HFFc6 (cell line): ENCODE measurements around the gene SMTN. TPM values are rescaled to one million over a fixed set of nuclear protein-coding genes. Genes with fewer than 3 reads are reported as not detected.

Experiments
- DNase-seq: peaks from one replicate; pipeline ENCODE4 v3.0.0-alpha.2; 2018
- H3K27ac Mint-ChIP-seq: 2 replicates; pipeline ENCODE4 v1.8.0; 2020; ENCODE audit warnings: mild to moderate bottlenecking, mixed read lengths
- H3K27me3 Mint-ChIP-seq: 2 replicates; pipeline ENCODE4 v1.8.0; 2021; ENCODE audit warnings: mild to moderate bottlenecking, moderate library complexity, mixed read lengths; ENCODE audit not compliant: insufficient read depth
- H3K36me3 Mint-ChIP-seq: 2 replicates; pipeline ENCODE4 v1.8.0; 2021; ENCODE audit warnings: low read depth, mixed read lengths
- H3K4me1 Mint-ChIP-seq: 2 replicates; pipeline ENCODE4 v1.8.0; 2020; ENCODE audit warnings: low read depth, mixed read lengths
- H3K4me3 Mint-ChIP-seq: 2 replicates; pipeline ENCODE4 v1.8.0; 2020; ENCODE audit warnings: mild to moderate bottlenecking, moderate library complexity, mixed read lengths
- H3K9me3 Mint-ChIP-seq: 2 replicates; pipeline ENCODE4 v1.8.0; 2020; ENCODE audit warnings: mild to moderate bottlenecking, mixed read lengths
- CTCF ChIP-seq: fragments of 200-600 bp; sonication (generic); IDR thresholded peaks from 2 replicates; pipeline ENCODE4 v1.5.0; 2021; ENCODE audit warnings: antibody characterized with exemption, mild to moderate bottlenecking
- total RNA-seq, 6 experiments: library from RNA; stranded (reverse); fragmentation: NEBNext Ultra II Directional; extraction: Animal tissue kit (Norgen Biotek cat#: 25700); gene quantifications; 2 replicates in 1 of 6; 3 replicates in 5 of 6; pipeline ENCODE4 v1.2.3, GENCODE V29; 2021

Gene SMTN
- total RNA-seq, 6 experiments from 2014 or later: 201 to 329 (median 246) TPM

GRCh38 chr22:31142285-31142684, 61.2 kb downstream of the SMTN start:
- no peak overlapping the region for H3K27ac Mint-ChIP-seq
- no peak for TF ChIP-seq CTCF
- peaks cover 22% of the 10 kb centered on the region for H3K27me3 Mint-ChIP-seq
- H3K36me3 Mint-ChIP-seq: peaks cover 6% of the 10 kb centered on the region
- peaks cover 16% of the 10 kb centered on the region for H3K4me1 Mint-ChIP-seq
- DNase-seq: no peak
- H3K9me3 Mint-ChIP-seq: peaks cover 23% of the 10 kb centered on the region
- no peak overlapping the region for H3K4me3 Mint-ChIP-seq

GRCh38 chr22:31143038-31143437, 61.9 kb downstream of the SMTN start:
- peak overlapping the region; percentile 4; the same call in 1 of the 2 replicates for H3K27ac Mint-ChIP-seq
- no peak overlapping the region for H3K4me3 Mint-ChIP-seq
- H3K4me1 Mint-ChIP-seq: peaks cover 16% of the 10 kb centered on the region
- peaks cover 28% of the 10 kb centered on the region for H3K9me3 Mint-ChIP-seq
- TF ChIP-seq CTCF: no peak
- no peak for DNase-seq
- H3K27me3 Mint-ChIP-seq: peaks cover 20% of the 10 kb centered on the region
- H3K36me3 Mint-ChIP-seq: peaks cover 10% of the 10 kb centered on the region

- peaks cover 18% of the 10 kb centered on the region for H3K4me1 Mint-ChIP-seq
- H3K4me3 Mint-ChIP-seq: no peak overlapping the region
- peak overlapping the region; percentile 4; the same call in 1 of the 2 replicates for H3K27ac Mint-ChIP-seq
- peaks cover 10% of the 10 kb centered on the region for H3K36me3 Mint-ChIP-seq
- TF ChIP-seq CTCF: no peak
- H3K27me3 Mint-ChIP-seq: peaks cover 16% of the 10 kb centered on the region
- H3K9me3 Mint-ChIP-seq: peaks cover 28% of the 10 kb centered on the region
- DNase-seq: no peak
These were observed 62.4 kb downstream of the SMTN start for GRCh38 chr22:31143537-31143936.

GRCh38 chr22:31144223-31144622, 63.1 kb downstream of the SMTN start:
- peaks cover 25% of the 10 kb centered on the region for H3K4me1 Mint-ChIP-seq
- DNase-seq: peak; percentile 29
- no peak overlapping the region for H3K4me3 Mint-ChIP-seq
- H3K9me3 Mint-ChIP-seq: peaks cover 28% of the 10 kb centered on the region
- no peak overlapping the region for H3K27ac Mint-ChIP-seq
- H3K27me3 Mint-ChIP-seq: peaks cover 9% of the 10 kb centered on the region
- no peak for TF ChIP-seq CTCF
- peaks cover 10% of the 10 kb centered on the region for H3K36me3 Mint-ChIP-seq

GRCh38 chr22:31148488-31148887, 67.4 kb downstream of the SMTN start:
- Mint-ChIP-seq H3K4me3 (no peak overlapping the region), H3K27me3 (no peaks in the 10 kb centered on the region), H3K4me1 (peaks cover 24% of the 10 kb centered on the region), H3K9me3 (peaks cover 28% of the 10 kb centered on the region), H3K36me3 (peaks cover 10% of the 10 kb centered on the region), H3K27ac (peak overlapping the region; percentile 30; the same call in 1 of the 2 replicates)
- TF ChIP-seq CTCF: no peak
- DNase-seq: no peak
